G401 (cell line): ENCODE measurements around the gene LINC00305. TPM values are rescaled to one million over a fixed set of nuclear protein-coding genes. Genes with fewer than 3 reads are reported as not detected.

Experiments used
- DNase-seq: peaks from one replicate; pipeline ENCODE4 v3.0.0-alpha.2; 2015; ENCODE audit warnings: low spot score
- in situ Hi-C: cut with HindIII; loops from 2 replicates; pipeline ENCODE4 v1.10.0; 2016; ENCODE audit warnings: low sequenced_read_pairs, mixed read lengths
- total RNA-seq: library from RNA; depleted of rRNA; stranded (reverse); fragments of >200 nt; shearing (Covaris generic); gene quantifications from 2 replicates; pipeline ENCODE4 v1.2.3, GENCODE V29; 2014; rRNA removed

LINC00305 gene
- total RNA-seq, 1 experiment from 2014 or later, result not detected

- no peak for DNase-seq
- in situ Hi-C loops, result no loop called here
Measured at GRCh38 chr18:64044616-64045015, 104.3 kb downstream of the LINC00305 start.

- no peak for DNase-seq
- in situ Hi-C loops, result no loop called here
Measured at GRCh38 chr18:64042728-64043358, 106.0 kb downstream of the LINC00305 start.

GRCh38 chr18:64037812-64038414 is 111.0 kb downstream of the LINC00305 start:
- DNase-seq, result peak; percentile 51
- in situ Hi-C loops, result no loop called here

GRCh38 chr18:64032312-64032711 is 116.6 kb downstream of the LINC00305 start:
- DNase-seq, result no peak
- in situ Hi-C loops, result no loop called here

DNA sequence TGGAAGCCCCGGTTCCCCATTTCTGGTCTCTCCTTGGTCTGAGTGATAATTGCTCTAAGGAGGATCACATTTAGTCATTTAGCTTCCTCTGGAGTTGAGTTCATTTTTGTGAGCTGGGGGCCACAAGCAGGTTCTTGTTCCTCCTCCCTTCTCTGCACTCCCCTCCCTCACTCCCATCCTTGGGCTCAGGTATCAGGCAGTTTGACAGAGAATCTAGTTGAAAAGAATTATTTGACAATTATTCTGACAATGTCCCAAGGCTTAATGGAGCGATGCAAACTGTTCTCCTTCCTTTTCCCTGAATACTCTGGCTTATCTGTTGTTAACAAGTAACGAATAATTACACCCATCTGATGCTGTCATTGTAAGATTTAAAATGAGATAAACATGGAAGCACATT is 117.5 kb downstream of the LINC00305 start:
- DNase-seq, result no peak
- in situ Hi-C loops, result no loop called here

Other genes with a start within 250 kb of the LINC00305 start
- not detected in 2 replicates for gene SERPINB10, start 241.1 kb downstream of the LINC00305 start, total RNA-seq
- not detected in 2 replicates for gene HMSD, start 199.8 kb downstream of the LINC00305 start, total RNA-seq
- gene SERPINB8, start 179.0 kb downstream of the LINC00305 start, total RNA-seq, result not detected in 2 replicates